Measurements from ENCODE around the gene BTN1A1. TPM values are rescaled to one million over a fixed set of nuclear protein-coding genes. Genes with fewer than 3 reads are reported as not detected.
"Not testable (repeated sequence)": the region's sequence is repeated elsewhere in the genome, so short reads cannot be mapped to it uniquely, and the experiment has no call there.

Gene BTN1A1
- total RNA-seq, 1 donor from 2014 or later = not detected

DNA sequence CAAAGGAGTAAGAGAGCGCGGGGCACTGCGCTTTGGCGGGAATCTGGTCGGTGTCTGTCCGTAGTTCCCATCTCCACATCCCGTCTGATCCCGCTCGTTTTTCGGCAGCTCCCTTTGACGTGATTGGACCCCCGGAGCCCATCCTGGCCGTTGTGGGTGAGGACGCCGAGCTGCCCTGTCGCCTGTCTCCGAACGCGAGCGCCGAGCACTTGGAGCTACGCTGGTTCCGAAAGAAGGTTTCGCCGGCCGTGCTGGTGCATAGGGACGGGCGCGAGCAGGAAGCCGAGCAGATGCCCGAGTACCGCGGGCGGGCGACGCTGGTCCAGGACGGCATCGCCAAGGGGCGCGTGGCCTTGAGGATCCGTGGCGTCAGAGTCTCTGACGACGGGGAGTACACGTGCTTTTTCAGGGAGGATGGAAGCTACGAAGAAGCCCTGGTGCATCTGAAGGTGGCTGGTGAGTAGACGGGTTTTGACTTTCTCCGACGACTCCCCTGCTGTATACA is 1.4 kb downstream of the BTN1A1 start:
- no peak for DNase-seq (ENCODE audit: extremely low spot score, unreplicated experiment)
- TF ChIP-seq, protein P1, sequence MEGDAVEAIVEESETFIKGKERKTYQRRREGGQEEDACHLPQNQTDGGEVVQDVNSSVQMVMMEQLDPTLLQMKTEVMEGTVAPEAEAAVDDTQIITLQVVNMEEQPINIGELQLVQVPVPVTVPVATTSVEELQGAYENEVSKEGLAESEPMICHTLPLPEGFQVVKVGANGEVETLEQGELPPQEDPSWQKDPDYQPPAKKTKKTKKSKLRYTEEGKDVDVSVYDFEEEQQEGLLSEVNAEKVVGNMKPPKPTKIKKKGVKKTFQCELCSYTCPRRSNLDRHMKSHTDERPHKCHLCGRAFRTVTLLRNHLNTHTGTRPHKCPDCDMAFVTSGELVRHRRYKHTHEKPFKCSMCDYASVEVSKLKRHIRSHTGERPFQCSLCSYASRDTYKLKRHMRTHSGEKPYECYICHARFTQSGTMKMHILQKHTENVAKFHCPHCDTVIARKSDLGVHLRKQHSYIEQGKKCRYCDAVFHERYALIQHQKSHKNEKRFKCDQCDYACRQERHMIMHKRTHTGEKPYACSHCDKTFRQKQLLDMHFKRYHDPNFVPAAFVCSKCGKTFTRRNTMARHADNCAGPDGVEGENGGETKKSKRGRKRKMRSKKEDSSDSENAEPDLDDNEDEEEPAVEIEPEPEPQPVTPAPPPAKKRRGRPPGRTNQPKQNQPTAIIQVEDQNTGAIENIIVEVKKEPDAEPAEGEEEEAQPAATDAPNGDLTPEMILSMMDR (IDR thresholded peaks at IDR 0.05) = no peak
- Mint-ChIP-seq H3K36me3 (ENCODE audit: unreplicated experiment) (no peaks in the 10 kb centered on the region), H3K27me3 (ENCODE audit: unreplicated experiment) (peaks cover 55% of the 10 kb centered on the region), H3K4me3 (ENCODE audit: unreplicated experiment) (peak overlapping the region; percentile 72), H3K4me1 (ENCODE audit: unreplicated experiment) (peaks cover 10% of the 10 kb centered on the region), H3K27ac (ENCODE audit: unreplicated experiment) (no peak overlapping the region), H3K9me3 (ENCODE audit: unreplicated experiment) (no peaks in the 10 kb centered on the region)

- H3K27me3 Mint-ChIP-seq (ENCODE audit: unreplicated experiment) = peaks cover 56% of the 10 kb centered on the region
- peaks cover 10% of the 10 kb centered on the region for H3K4me1 Mint-ChIP-seq (ENCODE audit: unreplicated experiment)
- H3K27ac Mint-ChIP-seq (ENCODE audit: unreplicated experiment) = no peak overlapping the region
- peak overlapping the region; percentile 72 for H3K4me3 Mint-ChIP-seq (ENCODE audit: unreplicated experiment)
- TF ChIP-seq, protein P1 (IDR thresholded peaks at IDR 0.05) = no peak
- H3K36me3 Mint-ChIP-seq (ENCODE audit: unreplicated experiment) = no peaks in the 10 kb centered on the region
- no peaks in the 10 kb centered on the region for H3K9me3 Mint-ChIP-seq (ENCODE audit: unreplicated experiment)
- DNase-seq (ENCODE audit: extremely low spot score, unreplicated experiment) = no peak
These were observed 2.1 kb downstream of the BTN1A1 start for GRCh38 chr6:26502165-26502564.

- Mint-ChIP-seq H3K9me3 (ENCODE audit: unreplicated experiment) (no peaks in the 10 kb centered on the region), H3K27ac (ENCODE audit: unreplicated experiment) (no peak overlapping the region), H3K4me3 (ENCODE audit: unreplicated experiment) (no peak overlapping the region), H3K27me3 (ENCODE audit: unreplicated experiment) (peaks cover 51% of the 10 kb centered on the region), H3K36me3 (ENCODE audit: unreplicated experiment) (no peaks in the 10 kb centered on the region), H3K4me1 (ENCODE audit: unreplicated experiment) (peaks cover 10% of the 10 kb centered on the region)
- no peak for DNase-seq (ENCODE audit: extremely low spot score, unreplicated experiment)
- TF ChIP-seq, protein P1 (IDR thresholded peaks at IDR 0.05) = no peak
These were observed 2.5 kb downstream of the BTN1A1 start for GRCh38 chr6:26502626-26503025.

DNA sequence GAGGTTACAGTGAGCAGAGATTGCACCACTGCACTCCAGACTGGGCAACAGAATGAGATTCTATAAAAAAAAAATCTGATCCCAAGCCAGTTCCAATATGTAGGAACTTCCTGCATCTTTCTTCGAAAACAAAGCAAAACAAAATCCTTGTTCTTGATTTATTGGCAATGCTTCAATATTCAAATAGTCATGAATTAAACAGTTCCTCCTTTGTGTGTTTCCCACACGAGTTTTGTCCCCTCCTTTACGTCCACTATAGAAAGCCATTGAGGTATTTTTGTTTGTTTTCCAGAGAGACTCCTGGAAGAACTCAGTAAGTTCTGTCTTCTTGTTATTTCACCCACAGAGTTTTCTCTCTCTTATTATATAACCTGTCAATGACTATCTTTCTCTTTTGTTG is 7.6 kb downstream of the BTN1A1 start:
- Mint-ChIP-seq H3K27ac (ENCODE audit: unreplicated experiment) (no peak overlapping the region), H3K27me3 (ENCODE audit: unreplicated experiment) (peaks cover 33% of the 10 kb centered on the region), H3K4me1 (ENCODE audit: unreplicated experiment) (no peaks in the 10 kb centered on the region), H3K36me3 (ENCODE audit: unreplicated experiment) (no peaks in the 10 kb centered on the region), H3K4me3 (ENCODE audit: unreplicated experiment) (no peak overlapping the region), H3K9me3 (ENCODE audit: unreplicated experiment) (no peaks in the 10 kb centered on the region)
- DNase-seq (ENCODE audit: extremely low spot score, unreplicated experiment) = no peak
- TF ChIP-seq, protein P1 (IDR thresholded peaks at IDR 0.05) = no peak

DNA sequence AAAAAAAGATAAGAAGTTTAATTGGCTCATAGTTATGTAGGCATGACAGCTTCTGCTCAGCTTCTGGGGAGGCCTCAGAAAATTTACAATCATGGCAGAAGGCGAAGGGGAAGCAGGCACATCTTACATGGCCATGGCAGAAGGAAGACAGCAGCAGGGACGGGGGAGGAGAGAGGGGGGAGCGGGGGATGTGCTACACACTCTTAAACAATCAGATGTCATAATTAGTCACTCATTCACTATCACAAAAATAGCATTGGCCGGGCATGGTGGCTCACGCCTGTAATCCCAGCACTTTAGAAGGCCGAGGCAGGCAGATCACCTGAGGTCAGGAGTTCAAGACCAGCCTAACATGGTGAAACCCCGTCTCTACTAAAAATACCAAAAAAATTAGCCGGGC is 10.9 kb downstream of the BTN1A1 start:
- DNase-seq (ENCODE audit: extremely low spot score, unreplicated experiment); H3K9me3 Mint-ChIP-seq (ENCODE audit: unreplicated experiment); H3K4me1 Mint-ChIP-seq (ENCODE audit: unreplicated experiment); H3K27ac Mint-ChIP-seq (ENCODE audit: unreplicated experiment); H3K36me3 Mint-ChIP-seq (ENCODE audit: unreplicated experiment); H3K4me3 Mint-ChIP-seq (ENCODE audit: unreplicated experiment): not testable (repeated sequence)
- H3K27me3 Mint-ChIP-seq (ENCODE audit: unreplicated experiment) = peaks cover 13% of the 10 kb centered on the region

- DNase-seq (ENCODE audit: extremely low spot score, unreplicated experiment) = no peak
These were observed 14.9 kb downstream of the BTN1A1 start for GRCh38 chr6:26514984-26515383.

More at GRCh38 chr6:26514984-26515383, 14.9 kb downstream of the BTN1A1 start:
- no peaks in the 10 kb centered on the region for H3K9me3 Mint-ChIP-seq (ENCODE audit: unreplicated experiment)
- no peaks in the 10 kb centered on the region for H3K36me3 Mint-ChIP-seq (ENCODE audit: unreplicated experiment)
- TF ChIP-seq, protein P1 (IDR thresholded peaks at IDR 0.05) = no peak
- H3K4me1 Mint-ChIP-seq (ENCODE audit: unreplicated experiment) = peaks cover under 1% of the 10 kb centered on the region
- H3K27ac Mint-ChIP-seq (ENCODE audit: unreplicated experiment) = no peak overlapping the region
- no peaks in the 10 kb centered on the region for H3K27me3 Mint-ChIP-seq (ENCODE audit: unreplicated experiment)
- H3K4me3 Mint-ChIP-seq (ENCODE audit: unreplicated experiment) = no peak overlapping the region
